H1 (cell line): ENCODE results near the gene FAM228B. TPM values are rescaled to one million over a fixed set of nuclear protein-coding genes. Genes with fewer than 3 reads are reported as not detected.

Source experiments
- CTCF ChIA-PET: fragments of 300-600 bp; sonication (Branson Sonifier 250); formaldehyde crosslinking; loops from one replicate; lab custom pipeline; 2021; ENCODE audit not compliant: partially characterized antibody; lab: Charles Lee
- POLR2A ChIA-PET: fragments of 300-600 bp; sonication (Branson Sonifier 250); formaldehyde crosslinking; loops from one replicate; lab custom pipeline; 2021; ENCODE audit warnings: inconsistent platforms; ENCODE audit not compliant: partially characterized antibody; lab: Charles Lee
- DNase-seq, 2 experiments: peaks; one replicate each; pipeline versions ENCODE4 v3.0.0 to v3.0.0-alpha.2; 2010 to 2022; ENCODE audit warnings: low spot score in 2 of 2, low read depth in 1 of 2, mixed read lengths in 1 of 2
- FAIRE-seq: peaks from 2 replicates; lab custom pipeline; 2011; peaks lifted over from hg19 to GRCh38; lab: Jason Lieb, UNC
- H2AFZ ChIP-seq: 2 replicates; pipeline ENCODE4 v1.8.1; 2012; ENCODE audit warnings: low read length, inconsistent platforms
- H2AK5ac ChIP-seq: 2 replicates; pipeline ENCODE4 v1.6.1; 2013; ENCODE audit warnings: low read depth, low read length
- H2BK120ac ChIP-seq: replicated peaks from 2 replicates; pipeline ENCODE3; 2013; ENCODE audit warnings: low read depth, low read length, inconsistent platforms
- H2BK12ac ChIP-seq: 2 replicates; pipeline ENCODE4 v1.6.1; 2013; ENCODE audit warnings: low read depth, low read length
- H2BK15ac ChIP-seq: 2 replicates; pipeline ENCODE4 v1.6.1; 2013; ENCODE audit warnings: low read length
- H2BK20ac ChIP-seq: 2 replicates; pipeline ENCODE4 v1.6.1; 2013; ENCODE audit warnings: low read length
- H2BK5ac ChIP-seq: 2 replicates; pipeline ENCODE4 v1.6.1; 2013; ENCODE audit warnings: low read depth, low read length
- H3K14ac ChIP-seq: 2 replicates; pipeline ENCODE4 v1.6.1; 2013; ENCODE audit warnings: inconsistent platforms; ENCODE audit not compliant: insufficient read length
- H3K18ac ChIP-seq: 2 replicates; pipeline ENCODE4 v1.6.1; 2013; ENCODE audit warnings: low read length; ENCODE audit errors: extremely low read depth
- H3K23ac ChIP-seq: 2 replicates; pipeline ENCODE4 v1.6.1; 2013; ENCODE audit warnings: inconsistent platforms; ENCODE audit not compliant: insufficient read length
- H3K23me2 ChIP-seq: 2 replicates; pipeline ENCODE4 v1.6.1; 2013; ENCODE audit warnings: low read depth, low read length
- H3K27ac ChIP-seq: 2 replicates; pipeline ENCODE4 v1.6.1; 2011; ENCODE audit warnings: low read depth, low read length, inconsistent platforms
- H3K27me3 ChIP-seq, 4 experiments: replicated peaks in 1 of 4; 1 replicate in 1 of 4; 2 replicates in 3 of 4; pipeline versions ENCODE4 v1.6.1 to v1.8.1; 2011 to 2013; ENCODE audit warnings: low read length in 3 of 4, mild to moderate bottlenecking in 3 of 4, inconsistent platforms in 2 of 4, mixed read lengths in 2 of 4, moderate library complexity in 1 of 4; ENCODE audit not compliant: control insufficient read depth in 3 of 4, insufficient read depth in 3 of 4; ENCODE audit errors: extremely low read depth in 1 of 4
- H3K36me3 ChIP-seq, 4 experiments: 2 replicates each; pipeline versions ENCODE4 v1.6.1 to v1.8.1; 2011 to 2013; ENCODE audit warnings: mild to moderate bottlenecking in 4 of 4, low read length in 3 of 4, moderate library complexity in 2 of 4, control low read depth in 1 of 4, inconsistent platforms in 1 of 4; ENCODE audit not compliant: insufficient read depth in 4 of 4, control insufficient read depth in 2 of 4
- H3K4ac ChIP-seq: replicated peaks from 2 replicates; pipeline ENCODE3; 2013; ENCODE audit warnings: low read length, low read depth, mixed read lengths, inconsistent platforms; ENCODE audit not compliant: insufficient read length
- H3K4me1 ChIP-seq, 4 experiments: replicated peaks in 1 of 4; 1 replicate in 1 of 4; 2 replicates in 3 of 4; pipeline versions ENCODE4 v1.6.1 to v1.8.1; 2011 to 2013; ENCODE audit warnings: low read length in 3 of 4, inconsistent platforms in 2 of 4, mixed read lengths in 1 of 4; ENCODE audit not compliant: insufficient read depth in 4 of 4, control insufficient read depth in 3 of 4
- H3K4me2 ChIP-seq, 2 experiments: 2 replicates each; pipeline versions ENCODE4 v1.6.1 to v1.8.1; 2011 to 2013; ENCODE audit warnings: low read depth in 2 of 2, low read length in 2 of 2, control low read depth in 1 of 2, inconsistent platforms in 1 of 2, mild to moderate bottlenecking in 1 of 2; ENCODE audit not compliant: insufficient read depth in 1 of 2
- H3K4me3 ChIP-seq, 4 experiments: fragments of 200-600, 300-600 bp in 1 of 4; sonication (generic), shearing (Covaris generic), sonication (Bioruptor Twin) in 1 of 4; 2 replicates each; pipeline versions ENCODE4 v1.5.1 to v1.8.1; 2011 to 2016; ENCODE audit warnings: low read length in 4 of 4, low read depth in 3 of 4, control low read depth in 2 of 4, inconsistent platforms in 2 of 4, mild to moderate bottlenecking in 2 of 4, mixed read lengths in 1 of 4, moderate library complexity in 1 of 4; ENCODE audit not compliant: insufficient read depth in 2 of 4; ENCODE audit errors: extremely low read depth in 1 of 4
- H3K56ac ChIP-seq: replicated peaks from 2 replicates; pipeline ENCODE3; 2013; ENCODE audit warnings: low read depth, mild to moderate bottlenecking, mixed read lengths, low read length, inconsistent platforms; ENCODE audit not compliant: insufficient read length
- H3K79me1 ChIP-seq: 2 replicates; pipeline ENCODE4 v1.6.1; 2013; ENCODE audit warnings: low read depth, low read length, control low read depth
- H3K79me2 ChIP-seq, 2 experiments: 2 replicates each; pipeline versions ENCODE4 v1.6.1 to v1.8.1; 2012 to 2013; ENCODE audit warnings: low read length in 2 of 2, mild to moderate bottlenecking in 2 of 2, inconsistent platforms in 1 of 2; ENCODE audit not compliant: insufficient read depth in 2 of 2, control insufficient read depth in 1 of 2
- H3K9ac ChIP-seq, 4 experiments: replicated peaks in 1 of 4; 1 replicate in 1 of 4; 2 replicates in 3 of 4; pipeline versions ENCODE4 v1.6.1 to v1.8.1; 2011 to 2013; ENCODE audit warnings: low read depth in 3 of 4, low read length in 3 of 4, control low read depth in 2 of 4, mild to moderate bottlenecking in 2 of 4, moderate library complexity in 2 of 4, inconsistent platforms in 1 of 4; ENCODE audit errors: extremely low read depth in 1 of 4
- H3K9me3 ChIP-seq, 2 experiments: 2 replicates each; pipeline versions ENCODE4 v1.6.1 to v1.8.1; 2012 to 2013; ENCODE audit warnings: mild to moderate bottlenecking in 2 of 2, moderate library complexity in 2 of 2, control low read depth in 1 of 2, inconsistent platforms in 1 of 2, low read depth in 1 of 2, low read length in 1 of 2, mixed read lengths in 1 of 2; ENCODE audit not compliant: insufficient read depth in 2 of 2
- H4K20me1 ChIP-seq, 2 experiments: replicated peaks in 1 of 2; 2 replicates each; pipeline versions ENCODE3 to v1.8.1; 2011 to 2013; ENCODE audit warnings: inconsistent platforms in 2 of 2, low read length in 2 of 2, mild to moderate bottlenecking in 1 of 2; ENCODE audit not compliant: insufficient read depth in 2 of 2, control insufficient read depth in 1 of 2
- H4K5ac ChIP-seq: 2 replicates; pipeline ENCODE4 v1.6.1; 2013; ENCODE audit warnings: low read length, low read depth, mixed read lengths, inconsistent platforms; ENCODE audit not compliant: insufficient read length
- H4K8ac ChIP-seq: 2 replicates; pipeline ENCODE4 v1.8.0; 2013; ENCODE audit warnings: mild to moderate bottlenecking, moderate library complexity, low read length, inconsistent platforms; ENCODE audit not compliant: insufficient read depth; ENCODE audit errors: extremely low read depth
- H4K91ac ChIP-seq: replicated peaks from 2 replicates; pipeline ENCODE3; 2013; ENCODE audit warnings: low read length, mixed read lengths, inconsistent platforms; ENCODE audit not compliant: insufficient read length
- EP300 ChIP-seq, 2 experiments: IDR thresholded peaks; 1 replicate in 1 of 2; 2 replicates in 1 of 2; pipeline ENCODE4 v1.6.1; 2011 to 2012; ENCODE audit warnings: low read depth in 2 of 2, low read length in 2 of 2, mild to moderate bottlenecking in 2 of 2, borderline replicate concordance in 1 of 2, inconsistent platforms in 1 of 2, moderate library complexity in 1 of 2
- WGBS, 2 experiments: shearing (Covaris generic) in 1 of 2; methylation state at CpG; one replicate each; pipeline versions ENCODE4 v1.1.6 to v1.1.7; 2013 to 2015; ENCODE audit warnings: low lambda C conversion rate in 2 of 2, mixed read lengths in 2 of 2, inconsistent platforms in 1 of 2, low coverage in 1 of 2, missing lambda C conversion rate in 1 of 2; ENCODE audit not compliant: insufficient replicate concordance in 2 of 2, insufficient coverage in 1 of 2, insufficient read length in 1 of 2; ENCODE audit errors: extremely low coverage in 1 of 2, missing lambda C conversion rate in 1 of 2; 5-methylcytosine and 5-hydroxymethylcytosine counted together
- polyA plus RNA-seq, 7 experiments: library from polyadenylated mRNA; depleted of rRNA in 3 of 7; stranded (reverse) in 5 of 7; unstranded in 2 of 7; fragments of >200 nt in 5 of 7; fragments of 200-250 nt in 2 of 7; gene quantifications; 1 replicate in 5 of 7; 2 replicates in 1 of 7; 4 replicates in 1 of 7; pipeline versions ENCODE4 v1.2.1 to v1.2.3, GENCODE V29; 2011 to 2013; ENCODE audit warnings: missing spikeins in 2 of 7, mixed read lengths in 2 of 7
- total RNA-seq: library from RNA; stranded (reverse); fragmentation: NEBNext Ultra II Directional; extraction: Animal tissue kit (Norgen Biotek cat#: 25700); gene quantifications from 2 replicates; pipeline ENCODE4 v1.2.1, GENCODE V29; 2021

The FAM228B gene
- total and polyA plus RNA-seq, 2 of the 8 experiments (the other 6 are each of a cell fraction or from before 2014, with no cell fraction given): 1.4 to 3.2 TPM

DNA sequence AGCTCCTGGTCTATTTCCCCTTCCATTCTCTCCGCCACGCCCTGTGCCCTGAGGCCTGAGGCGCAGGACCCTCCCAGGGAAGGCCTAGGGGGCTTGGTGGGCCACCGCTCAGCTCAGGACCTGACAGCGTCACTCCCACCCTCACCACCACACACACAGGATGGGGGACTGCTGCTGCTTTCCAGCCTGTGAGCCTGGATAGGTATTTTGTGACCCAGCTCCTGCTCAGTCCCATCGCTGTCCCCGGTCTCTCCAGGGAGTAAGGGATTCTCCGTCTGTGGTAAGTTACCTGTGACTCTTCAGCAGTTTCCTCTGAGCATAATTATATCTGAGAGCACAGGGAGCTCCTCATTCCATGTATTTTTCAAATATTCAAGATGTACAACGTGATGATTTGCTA lies 67.9 kb downstream of the FAM228B start:
- Histone ChIP-seq H2AFZ (no peak overlapping the region), H2BK5ac (no peak overlapping the region), H4K91ac (no peak overlapping the region), H4K5ac (no peak overlapping the region), H3K79me1 (no peaks in the 10 kb centered on the region), H3K4me2 (no peak overlapping the region), H2BK120ac (no peak overlapping the region), H3K4me1 (no peaks in the 10 kb centered on the region), H3K4ac (no peak overlapping the region), H3K9ac (no peak overlapping the region), H3K27ac (no peak overlapping the region), H3K56ac (no peak overlapping the region), H3K36me3 (no peaks in the 10 kb centered on the region), H2AK5ac (no peak overlapping the region), H4K20me1 (no peaks in the 10 kb centered on the region), H3K18ac (no peak overlapping the region), H3K23me2 (no peaks in the 10 kb centered on the region), H3K4me3 (no peak overlapping the region), H2BK12ac (no peak overlapping the region), H3K79me2 (no peaks in the 10 kb centered on the region), H2BK15ac (no peak overlapping the region), H2BK20ac (no peak overlapping the region), H3K23ac (no peak overlapping the region), H3K14ac (no peak overlapping the region), H3K27me3 (peaks cover 0 to 2% (median 0%) of the 10 kb centered on the region in 4 experiments; a peak in 3 of 7 replicates), H4K8ac (no peak overlapping the region), H3K9me3 (no peaks in the 10 kb centered on the region)
- ChIA-PET CTCF (interaction anchor here (1.1 to 2.3 kb wide), 2 partner anchors 10 to 169 kb away, joined by 3 to 9 read pairs; no protein-coding TSS in a partner anchor), POLR2A (no interaction called here)
- FAIRE-seq (no peak), DNase-seq (peak in 1 of 2 experiments; percentile 29)
- WGBS, 2 experiments: 87% methylated on average over 9 of the region's 9 CpGs; no CpG with 5 or more reads in 1 of the 2 experiments
- TF ChIP-seq EP300 (IDR thresholded peaks at IDR 0.05; ENCODE audit: borderline replicate concordance in 1 of 2, low read depth in 2 of 2, low read length in 2 of 2): no peak
